ENCODE measurements around the gene IL15RA. TPM values are rescaled to one million over a fixed set of nuclear protein-coding genes. Genes with fewer than 3 reads are reported as not detected.

Gene IL15RA
- total RNA-seq, 1 experiment from 2014 or later, result 15.5 TPM

- TF ChIP-seq EZH2 (IDR thresholded peaks at IDR 0.05; ENCODE audit: low read depth), result no peak
- TF ChIP-seq, protein P1, sequence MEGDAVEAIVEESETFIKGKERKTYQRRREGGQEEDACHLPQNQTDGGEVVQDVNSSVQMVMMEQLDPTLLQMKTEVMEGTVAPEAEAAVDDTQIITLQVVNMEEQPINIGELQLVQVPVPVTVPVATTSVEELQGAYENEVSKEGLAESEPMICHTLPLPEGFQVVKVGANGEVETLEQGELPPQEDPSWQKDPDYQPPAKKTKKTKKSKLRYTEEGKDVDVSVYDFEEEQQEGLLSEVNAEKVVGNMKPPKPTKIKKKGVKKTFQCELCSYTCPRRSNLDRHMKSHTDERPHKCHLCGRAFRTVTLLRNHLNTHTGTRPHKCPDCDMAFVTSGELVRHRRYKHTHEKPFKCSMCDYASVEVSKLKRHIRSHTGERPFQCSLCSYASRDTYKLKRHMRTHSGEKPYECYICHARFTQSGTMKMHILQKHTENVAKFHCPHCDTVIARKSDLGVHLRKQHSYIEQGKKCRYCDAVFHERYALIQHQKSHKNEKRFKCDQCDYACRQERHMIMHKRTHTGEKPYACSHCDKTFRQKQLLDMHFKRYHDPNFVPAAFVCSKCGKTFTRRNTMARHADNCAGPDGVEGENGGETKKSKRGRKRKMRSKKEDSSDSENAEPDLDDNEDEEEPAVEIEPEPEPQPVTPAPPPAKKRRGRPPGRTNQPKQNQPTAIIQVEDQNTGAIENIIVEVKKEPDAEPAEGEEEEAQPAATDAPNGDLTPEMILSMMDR (conservative IDR thresholded peaks at IDR 0.05), result no peak
- no peaks in the 10 kb centered on the region for H3F3A ChIP-seq (ENCODE audit: insufficient read depth, low read depth)
- no peak overlapping the region for H3K4me2 ChIP-seq
- no peak overlapping the region for H3K27ac ChIP-seq
- POLR2A ChIA-PET (ENCODE audit: unreplicated experiment), result no interaction called here
- H3K9me2 ChIP-seq (ENCODE audit: insufficient read depth), result no peaks in the 10 kb centered on the region
- no peaks in the 10 kb centered on the region for H3K79me2 ChIP-seq (ENCODE audit: low read depth)
- no peaks in the 10 kb centered on the region for H4K20me1 ChIP-seq (ENCODE audit: insufficient read depth)
- H3K4me1 ChIP-seq (replicated peaks; ENCODE audit: insufficient read depth), result no peaks in the 10 kb centered on the region
- BruUV-seq (replicated peaks), result no TSS peak
- no peaks in the 10 kb centered on the region for H3K36me3 ChIP-seq (ENCODE audit: low read depth)
- DNase-seq, result no peak
- intact Hi-C loops (cut with micrococcal nuclease; ENCODE audit: unreplicated experiment), result no loop called here
- CTCF ChIA-PET, result no interaction called here
- no peaks in the 10 kb centered on the region for H3K27me3 ChIP-seq (ENCODE audit: insufficient read depth, low read depth)
- no peak overlapping the region for H2AFZ ChIP-seq
- H3K4me3 ChIP-seq, result no peak overlapping the region
- no peaks in the 10 kb centered on the region for H3K9me3 ChIP-seq (ENCODE audit: insufficient read depth, low read depth)
Observed at GRCh38 chr10:6009961-6010360, 32.6 kb upstream of the IL15RA start.

DNA sequence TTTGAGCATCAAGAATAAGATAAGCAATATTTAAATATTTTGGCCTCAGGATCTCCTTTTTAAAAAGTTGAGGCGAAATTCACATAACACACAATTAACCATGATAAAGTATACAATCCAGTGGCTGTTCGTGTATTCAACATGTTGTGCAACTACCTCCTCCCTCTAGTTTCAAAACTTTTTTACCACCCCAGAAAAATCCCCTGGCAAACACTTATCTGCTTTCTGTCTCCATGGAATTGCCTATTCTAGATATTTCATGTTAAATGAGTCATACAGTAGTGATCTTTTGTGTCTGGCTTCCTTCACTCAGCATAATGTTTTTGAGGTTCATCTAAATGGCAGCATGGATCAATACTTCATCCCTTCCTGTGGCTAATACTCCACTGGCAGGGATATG is 31.8 kb upstream of the IL15RA start:
- CTCF ChIA-PET, result no interaction called here
- H3K4me2 ChIP-seq, result no peak overlapping the region
- TF ChIP-seq, protein P1 (conservative IDR thresholded peaks at IDR 0.05), result no peak
- TF ChIP-seq EZH2 (IDR thresholded peaks at IDR 0.05; ENCODE audit: low read depth), result no peak
- no peaks in the 10 kb centered on the region for H3K4me1 ChIP-seq (replicated peaks; ENCODE audit: insufficient read depth)
- H4K20me1 ChIP-seq (ENCODE audit: insufficient read depth), result no peaks in the 10 kb centered on the region
- H2AFZ ChIP-seq, result no peak overlapping the region
- H3K36me3 ChIP-seq (ENCODE audit: low read depth), result no peaks in the 10 kb centered on the region
- no peak overlapping the region for H3K27ac ChIP-seq
- H3K79me2 ChIP-seq (ENCODE audit: low read depth), result no peaks in the 10 kb centered on the region
- no peaks in the 10 kb centered on the region for H3K9me3 ChIP-seq (ENCODE audit: insufficient read depth, low read depth)
- no peak overlapping the region for H3K4me3 ChIP-seq
- H3K9me2 ChIP-seq (ENCODE audit: insufficient read depth), result no peaks in the 10 kb centered on the region
- BruUV-seq (replicated peaks), result no TSS peak
- intact Hi-C loops (cut with micrococcal nuclease; ENCODE audit: unreplicated experiment), result no loop called here
- POLR2A ChIA-PET (ENCODE audit: unreplicated experiment), result no interaction called here
- H3K27me3 ChIP-seq (ENCODE audit: insufficient read depth, low read depth), result no peaks in the 10 kb centered on the region
- no peak for DNase-seq
- no peaks in the 10 kb centered on the region for H3F3A ChIP-seq (ENCODE audit: insufficient read depth, low read depth)

- ChIA-PET POLR2A (ENCODE audit: unreplicated experiment) (interaction anchor here (0.5 kb wide), 1 partner anchor 154 kb away, joined by 3 read pairs; no protein-coding TSS in a partner anchor), CTCF (no interaction called here)
Observed at GRCh38 chr10:6008497-6009142, 31.3 kb upstream of the IL15RA start.

More at GRCh38 chr10:6008497-6009142, 31.3 kb upstream of the IL15RA start:
- Histone ChIP-seq H4K20me1 (ENCODE audit: insufficient read depth) (no peaks in the 10 kb centered on the region), H3K4me2 (no peak overlapping the region), H3K4me1 (replicated peaks; ENCODE audit: insufficient read depth) (no peaks in the 10 kb centered on the region), H3K27ac (no peak overlapping the region), H3K4me3 (no peak overlapping the region), H3K9me3 (ENCODE audit: insufficient read depth, low read depth) (no peaks in the 10 kb centered on the region), H3K9me2 (ENCODE audit: insufficient read depth) (no peaks in the 10 kb centered on the region), H3F3A (ENCODE audit: insufficient read depth, low read depth) (no peaks in the 10 kb centered on the region), H3K36me3 (ENCODE audit: low read depth) (no peaks in the 10 kb centered on the region), H3K79me2 (ENCODE audit: low read depth) (no peaks in the 10 kb centered on the region), H2AFZ (no peak overlapping the region), H3K27me3 (ENCODE audit: insufficient read depth, low read depth) (no peaks in the 10 kb centered on the region)
- TF ChIP-seq, protein P1 (conservative IDR thresholded peaks at IDR 0.05), result no peak
- no peak for TF ChIP-seq EZH2 (IDR thresholded peaks at IDR 0.05; ENCODE audit: low read depth)
- DNase-seq, result no peak
- BruUV-seq (replicated peaks), result no TSS peak
- intact Hi-C loops (cut with micrococcal nuclease; ENCODE audit: unreplicated experiment), result no loop called here
